SK-N-SH treated with all-trans-retinoic acid at 6 μM for 48 hours (cell line): Measurements from ENCODE around the gene BRIX1.

Experiments
- CREB5 ChIP-seq: fragments of 250-450 bp; sonication (Bioruptor Pico); IDR thresholded peaks from 2 replicates; pipeline ENCODE4 v1.5.1; 2020; ENCODE audit warnings: low read depth, mild to moderate bottlenecking, moderate library complexity
- GLIS3 ChIP-seq: fragments of 250-450 bp; sonication (Bioruptor Pico); IDR thresholded peaks from 2 replicates; pipeline ENCODE4 v1.5.0; 2020; ENCODE audit warnings: mild to moderate bottlenecking, moderate library complexity
- ISL1 ChIP-seq: fragments of 250-450 bp; sonication (Bioruptor Pico); IDR thresholded peaks from 2 replicates; pipeline ENCODE4 v2.1.2; 2022; ENCODE audit warnings: mild to moderate bottlenecking, moderate library complexity
- OSR1 ChIP-seq: fragments of 250-450 bp; sonication (Bioruptor Pico); IDR thresholded peaks from 2 replicates; pipeline ENCODE4 v1.8.0; 2022; ENCODE audit warnings: moderate library complexity, mild to moderate bottlenecking, inconsistent platforms
- PPARA ChIP-seq: fragments of 250-450 bp; sonication (Bioruptor Pico); IDR thresholded peaks from 2 replicates; pipeline ENCODE4 v1.5.0; 2020; ENCODE audit warnings: mild to moderate bottlenecking, borderline replicate concordance
- RARB ChIP-seq: fragments of 250-450 bp; sonication (Bioruptor Pico); IDR thresholded peaks from 2 replicates; pipeline ENCODE4 v1.8.0; 2021; ENCODE audit warnings: mild to moderate bottlenecking, moderate library complexity
- SNAI2 ChIP-seq: fragments of 250-450 bp; sonication (Bioruptor Pico); IDR thresholded peaks from 2 replicates; pipeline ENCODE4 v1.5.0; 2020; ENCODE audit warnings: mild to moderate bottlenecking, moderate library complexity
- TCF4 ChIP-seq: fragments of 250-450 bp; sonication (Bioruptor Pico); IDR thresholded peaks from 2 replicates; pipeline ENCODE4 v1.8.0; 2021; ENCODE audit warnings: mild to moderate bottlenecking, moderate library complexity, borderline replicate concordance
- ZC3H10 ChIP-seq: fragments of 250-450 bp; sonication (Bioruptor Pico); IDR thresholded peaks from 2 replicates; pipeline ENCODE4 v1.5.1; 2021; ENCODE audit warnings: mild to moderate bottlenecking, moderate library complexity
- ZFP3 ChIP-seq: fragments of 250-450 bp; sonication (Bioruptor Pico); IDR thresholded peaks from 2 replicates; pipeline ENCODE4 v1.5.0; 2020; ENCODE audit warnings: mild to moderate bottlenecking, moderate library complexity
- ZFP30 ChIP-seq: fragments of 450-650 bp; formaldehyde crosslinking; IDR thresholded peaks from 2 replicates; pipeline ENCODE4 v1.5.0; 2022; ENCODE audit warnings: mild to moderate bottlenecking, moderate library complexity
- ZNF565 ChIP-seq: fragments of 450-650 bp; formaldehyde crosslinking; conservative IDR thresholded peaks from 2 replicates; pipeline ENCODE4 v1.5.0; 2020; ENCODE audit warnings: low read depth, mild to moderate bottlenecking, moderate library complexity
- TF ChIP-seq, protein P1 (sequence below): fragments of 250-450 bp; sonication (Bioruptor Pico); IDR thresholded peaks from 2 replicates; pipeline ENCODE4 v1.5.0; 2020; ENCODE audit warnings: mild to moderate bottlenecking, moderate library complexity
- TF ChIP-seq, protein P2 (sequence below): fragments of 250-450 bp; sonication (Bioruptor Pico); IDR thresholded peaks from 2 replicates; pipeline ENCODE4 v1.8.0; 2020; ENCODE audit warnings: mild to moderate bottlenecking, moderate library complexity, borderline replicate concordance

- no peak for TF ChIP-seq RARB
- TF ChIP-seq ISL1 (CRISPR knock-in tag), result no peak
- TF ChIP-seq, protein P1, sequence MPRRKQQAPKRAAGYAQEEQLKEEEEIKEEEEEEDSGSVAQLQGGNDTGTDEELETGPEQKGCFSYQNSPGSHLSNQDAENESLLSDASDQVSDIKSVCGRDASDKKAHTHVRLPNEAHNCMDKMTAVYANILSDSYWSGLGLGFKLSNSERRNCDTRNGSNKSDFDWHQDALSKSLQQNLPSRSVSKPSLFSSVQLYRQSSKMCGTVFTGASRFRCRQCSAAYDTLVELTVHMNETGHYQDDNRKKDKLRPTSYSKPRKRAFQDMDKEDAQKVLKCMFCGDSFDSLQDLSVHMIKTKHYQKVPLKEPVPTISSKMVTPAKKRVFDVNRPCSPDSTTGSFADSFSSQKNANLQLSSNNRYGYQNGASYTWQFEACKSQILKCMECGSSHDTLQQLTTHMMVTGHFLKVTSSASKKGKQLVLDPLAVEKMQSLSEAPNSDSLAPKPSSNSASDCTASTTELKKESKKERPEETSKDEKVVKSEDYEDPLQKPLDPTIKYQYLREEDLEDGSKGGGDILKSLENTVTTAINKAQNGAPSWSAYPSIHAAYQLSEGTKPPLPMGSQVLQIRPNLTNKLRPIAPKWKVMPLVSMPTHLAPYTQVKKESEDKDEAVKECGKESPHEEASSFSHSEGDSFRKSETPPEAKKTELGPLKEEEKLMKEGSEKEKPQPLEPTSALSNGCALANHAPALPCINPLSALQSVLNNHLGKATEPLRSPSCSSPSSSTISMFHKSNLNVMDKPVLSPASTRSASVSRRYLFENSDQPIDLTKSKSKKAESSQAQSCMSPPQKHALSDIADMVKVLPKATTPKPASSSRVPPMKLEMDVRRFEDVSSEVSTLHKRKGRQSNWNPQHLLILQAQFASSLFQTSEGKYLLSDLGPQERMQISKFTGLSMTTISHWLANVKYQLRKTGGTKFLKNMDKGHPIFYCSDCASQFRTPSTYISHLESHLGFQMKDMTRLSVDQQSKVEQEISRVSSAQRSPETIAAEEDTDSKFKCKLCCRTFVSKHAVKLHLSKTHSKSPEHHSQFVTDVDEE (CRISPR knock-in tag), result no peak
- no peak for TF ChIP-seq PPARA
- no peak for TF ChIP-seq TCF4 (CRISPR knock-in tag)
- TF ChIP-seq, protein P2, sequence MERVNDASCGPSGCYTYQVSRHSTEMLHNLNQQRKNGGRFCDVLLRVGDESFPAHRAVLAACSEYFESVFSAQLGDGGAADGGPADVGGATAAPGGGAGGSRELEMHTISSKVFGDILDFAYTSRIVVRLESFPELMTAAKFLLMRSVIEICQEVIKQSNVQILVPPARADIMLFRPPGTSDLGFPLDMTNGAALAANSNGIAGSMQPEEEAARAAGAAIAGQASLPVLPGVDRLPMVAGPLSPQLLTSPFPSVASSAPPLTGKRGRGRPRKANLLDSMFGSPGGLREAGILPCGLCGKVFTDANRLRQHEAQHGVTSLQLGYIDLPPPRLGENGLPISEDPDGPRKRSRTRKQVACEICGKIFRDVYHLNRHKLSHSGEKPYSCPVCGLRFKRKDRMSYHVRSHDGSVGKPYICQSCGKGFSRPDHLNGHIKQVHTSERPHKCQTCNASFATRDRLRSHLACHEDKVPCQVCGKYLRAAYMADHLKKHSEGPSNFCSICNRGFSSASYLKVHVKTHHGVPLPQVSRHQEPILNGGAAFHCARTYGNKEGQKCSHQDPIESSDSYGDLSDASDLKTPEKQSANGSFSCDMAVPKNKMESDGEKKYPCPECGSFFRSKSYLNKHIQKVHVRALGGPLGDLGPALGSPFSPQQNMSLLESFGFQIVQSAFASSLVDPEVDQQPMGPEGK (CRISPR knock-in tag), result no peak
- no peak for TF ChIP-seq GLIS3 (CRISPR knock-in tag)
- no peak for TF ChIP-seq ZFP30 (CRISPR knock-in tag)
- no peak for TF ChIP-seq ZFP3
- TF ChIP-seq OSR1, result no peak
- TF ChIP-seq ZC3H10 (CRISPR knock-in tag), result no peak
- no peak for TF ChIP-seq SNAI2 (CRISPR knock-in tag)
- TF ChIP-seq ZNF565, result no peak
- no peak for TF ChIP-seq CREB5 (CRISPR knock-in tag)
Observed at GRCh38 chr5:34868791-34869190, 46.7 kb upstream of the BRIX1 start.
